DMS 273 treated with DMSO at 0.1 percent for 48 hours (cell line): ENCODE measurements around the gene CASP5.
"Not testable (repeated sequence)": the region's sequence is repeated elsewhere in the genome, so short reads cannot be mapped to it uniquely, and the experiment has no call there.

ENCODE experiments used
- DNase-seq: peaks from one replicate; lab custom pipeline; 2025; lab: John Stamatoyannopoulos, UW

The CASP5 gene

DNA sequence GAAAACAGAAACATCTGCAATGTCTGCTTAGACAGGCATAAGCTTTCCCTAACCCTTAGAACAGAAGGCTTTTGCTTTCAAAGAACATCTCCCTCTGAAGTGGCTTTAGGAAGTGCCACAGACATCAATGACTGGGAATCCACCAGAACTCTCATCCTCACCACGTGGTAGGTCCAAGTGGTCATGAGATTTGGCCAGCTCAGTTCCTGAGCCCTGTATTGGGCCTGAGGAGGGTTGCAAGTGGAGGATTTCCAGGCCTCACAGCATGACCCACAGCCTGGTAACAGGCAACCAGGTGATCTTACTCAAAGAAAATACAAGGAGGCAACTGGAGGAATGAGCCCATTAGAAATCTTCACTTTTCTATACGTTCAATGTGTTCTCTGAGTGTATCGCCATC lies 10.4 kb upstream of the CASP5 start:
- DNase-seq = no peak

DNA sequence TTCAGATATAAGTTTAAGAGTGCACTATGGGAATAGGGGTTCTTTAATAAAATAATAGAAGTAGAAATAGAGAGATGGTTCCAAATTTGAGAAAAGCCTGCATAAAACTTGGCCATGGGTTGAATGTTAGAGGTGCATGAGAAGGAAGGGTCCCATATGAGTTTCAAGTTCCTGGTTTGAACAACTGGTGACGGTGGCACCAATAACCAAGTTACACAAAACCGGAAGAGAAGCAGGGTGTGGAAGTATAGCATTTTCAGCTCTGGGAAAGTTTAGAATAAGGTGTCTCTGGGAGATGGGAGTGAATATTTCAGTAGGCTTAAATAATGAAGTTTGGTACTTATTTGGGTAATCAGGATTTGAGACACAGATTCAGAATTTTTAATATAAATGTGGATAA lies 9.5 kb upstream of the CASP5 start:
- DNase-seq = no peak

DNA sequence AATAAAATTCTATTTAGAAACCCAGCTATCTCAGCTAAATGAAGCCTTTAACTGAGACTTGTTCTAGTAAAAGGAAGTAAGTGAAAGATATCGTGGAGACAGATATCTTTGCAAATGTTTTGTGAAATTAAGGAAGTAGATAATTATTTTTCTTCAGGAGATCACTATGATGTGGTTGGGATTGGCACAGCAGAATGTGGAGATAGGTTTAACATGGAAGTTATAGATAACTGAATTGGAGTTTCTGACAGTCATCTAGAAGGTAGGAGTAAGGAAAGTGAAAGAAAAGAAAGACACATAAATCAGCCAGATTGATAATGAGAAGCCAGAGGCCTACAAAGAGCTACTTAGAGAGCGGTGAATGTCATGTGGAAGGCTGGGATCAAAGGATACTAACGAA lies 4.7 kb upstream of the CASP5 start:
- DNase-seq = no peak

DNA sequence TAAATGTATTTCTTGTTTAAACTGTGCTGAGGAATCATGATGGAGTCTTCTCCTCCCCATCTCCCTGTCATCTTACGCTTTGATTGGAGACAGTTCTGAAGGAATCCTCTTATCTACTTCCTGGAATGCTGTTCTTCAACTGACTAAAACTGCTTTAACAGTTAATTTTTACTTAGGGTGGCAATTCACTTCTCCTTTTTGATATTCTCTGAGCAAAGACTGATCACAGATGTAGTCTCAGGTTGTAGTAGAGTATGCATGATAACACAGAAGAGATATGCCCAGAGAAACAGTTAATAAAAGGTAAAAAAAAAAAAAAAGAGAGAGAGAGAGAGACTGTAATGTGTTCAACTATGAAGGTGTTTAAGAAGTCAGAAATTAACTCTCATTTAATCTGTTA lies 1.4 kb upstream of the CASP5 start:
- DNase-seq = no peak

DNA sequence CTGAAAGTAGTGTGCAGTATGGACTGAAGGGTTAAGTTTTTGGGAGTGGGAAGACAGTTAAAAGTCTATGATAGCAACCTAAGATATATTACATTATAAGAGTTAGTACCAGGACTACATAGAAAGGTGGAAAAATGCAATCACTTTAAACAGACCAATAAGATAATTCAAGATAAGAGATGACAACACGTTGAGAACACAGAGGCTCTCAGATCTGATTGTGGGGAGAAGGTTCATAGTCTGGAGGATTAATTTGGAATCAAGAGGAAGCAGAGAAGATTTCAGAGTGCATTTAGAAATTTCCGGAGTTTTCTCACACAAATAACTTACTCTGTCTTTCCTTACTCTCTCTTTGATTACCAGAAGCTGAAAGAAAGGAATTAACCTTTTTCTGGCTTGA lies 441 bp downstream of the CASP5 start:
- DNase-seq = no peak

DNA sequence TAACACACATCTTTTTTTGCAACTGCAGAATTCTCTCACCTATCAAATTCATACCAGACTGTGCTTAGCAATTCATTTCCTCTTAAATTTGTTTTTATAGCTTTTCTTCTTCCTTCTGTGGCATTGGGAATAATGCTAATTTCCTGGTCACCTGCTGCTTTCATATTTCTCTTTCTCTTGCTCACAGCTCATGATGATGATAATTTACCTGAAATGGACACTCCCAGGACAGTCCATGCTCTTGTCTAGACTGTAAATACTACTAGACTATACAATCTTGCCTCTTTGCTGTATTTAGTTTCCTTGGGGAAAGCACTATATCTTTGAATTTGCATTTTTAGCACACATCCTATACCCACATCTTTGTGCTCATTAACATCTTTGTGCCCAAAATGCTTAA lies 15.5 kb downstream of the CASP5 start:
- DNase-seq = no peak

DNA sequence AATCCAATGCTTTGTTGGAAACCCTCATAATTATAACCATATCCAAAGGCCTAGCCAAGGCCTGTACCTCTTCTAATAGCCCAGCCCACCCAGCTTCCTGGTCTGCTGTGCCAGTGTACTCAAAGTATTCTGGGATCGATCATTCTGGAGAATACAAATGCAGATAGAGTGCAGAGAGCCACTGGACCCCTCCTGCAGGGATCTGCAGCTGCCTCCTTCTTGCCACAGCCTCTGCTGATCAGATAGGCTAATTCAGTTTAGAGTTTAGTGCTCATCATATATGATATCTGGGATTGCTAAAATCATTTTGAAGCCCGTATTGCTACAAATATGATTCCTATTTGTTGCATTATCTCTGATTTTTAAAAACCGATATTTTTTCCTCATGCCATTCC lies 17.5 kb downstream of the CASP5 start:
- no peak for DNase-seq

DNA sequence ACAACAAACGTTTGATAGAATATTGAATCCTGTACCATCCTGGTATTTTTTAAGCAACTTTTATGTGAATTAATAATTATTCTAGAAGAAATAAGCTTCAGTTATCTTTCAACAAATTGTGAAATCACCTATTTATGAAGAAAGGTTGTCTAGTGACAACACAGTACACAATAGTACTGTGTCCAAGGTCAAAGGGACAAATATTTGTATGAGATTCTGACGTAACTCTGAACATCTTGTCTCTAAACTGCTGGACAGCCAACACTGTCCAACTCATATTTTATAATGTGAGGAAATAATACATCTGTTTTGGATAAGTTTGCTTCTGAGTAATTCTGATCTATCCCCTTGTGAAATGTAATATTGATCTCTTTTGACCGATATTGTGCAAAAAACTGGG lies 18.9 kb downstream of the CASP5 start:
- no peak for DNase-seq

DNA sequence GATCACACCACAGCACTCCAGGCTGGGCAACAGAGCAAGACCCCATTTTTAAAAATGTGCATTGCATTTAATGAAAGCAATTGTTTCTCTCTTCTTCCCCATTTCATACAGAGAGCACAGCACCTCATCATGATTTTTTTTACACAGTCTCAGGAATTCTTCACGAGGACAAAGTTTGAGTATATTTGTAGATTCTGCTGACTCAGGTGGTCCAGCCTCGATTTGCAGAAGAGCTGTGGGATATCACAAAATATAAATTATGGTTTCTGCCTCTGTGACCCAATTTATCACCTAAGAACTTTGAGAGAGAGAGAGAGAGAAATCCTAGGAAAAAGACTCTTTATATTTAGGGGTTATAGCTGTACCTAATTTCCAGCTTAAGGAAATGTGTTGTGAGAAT lies 19.8 kb downstream of the CASP5 start:
- no peak for DNase-seq

DNA sequence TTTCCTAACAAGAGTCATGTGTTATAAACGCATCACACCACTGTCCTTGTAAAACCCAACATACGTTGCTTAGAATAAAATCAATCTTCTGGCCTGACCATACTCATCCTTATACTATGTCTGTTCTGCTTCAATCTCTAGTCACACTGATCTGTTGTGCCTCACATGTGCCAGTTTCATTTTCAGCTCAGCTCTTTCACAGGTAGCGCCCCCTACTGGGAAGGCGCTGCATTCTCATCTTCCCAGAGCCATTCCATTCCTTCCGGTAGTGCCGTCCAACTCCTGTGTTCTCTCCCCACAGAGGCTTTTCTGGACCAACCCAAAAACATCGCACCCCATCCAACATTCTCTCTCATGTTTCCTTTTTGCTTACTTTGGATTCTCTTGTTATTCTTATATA lies 22.2 kb downstream of the CASP5 start:
- DNase-seq = no peak

DNA sequence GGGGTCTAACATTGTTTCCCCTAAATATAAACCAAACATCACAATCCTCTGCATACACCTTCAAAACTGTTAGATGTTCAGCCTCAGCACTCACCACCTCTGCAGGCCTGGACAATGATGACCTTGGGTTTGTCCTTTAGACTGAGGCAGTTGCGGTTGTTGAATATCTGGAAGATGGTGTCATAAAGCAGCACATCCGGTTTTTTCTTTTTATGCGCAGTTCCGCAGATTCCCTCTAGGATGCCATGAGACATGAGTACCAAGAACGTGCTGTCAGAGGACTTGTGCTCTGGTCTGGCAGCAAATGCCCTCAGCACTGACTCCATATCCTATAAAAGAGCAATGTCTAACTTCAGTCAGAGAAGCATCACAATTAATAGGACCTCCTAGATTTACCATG lies 22.8 kb downstream of the CASP5 start:
- DNase-seq = no peak

DNA sequence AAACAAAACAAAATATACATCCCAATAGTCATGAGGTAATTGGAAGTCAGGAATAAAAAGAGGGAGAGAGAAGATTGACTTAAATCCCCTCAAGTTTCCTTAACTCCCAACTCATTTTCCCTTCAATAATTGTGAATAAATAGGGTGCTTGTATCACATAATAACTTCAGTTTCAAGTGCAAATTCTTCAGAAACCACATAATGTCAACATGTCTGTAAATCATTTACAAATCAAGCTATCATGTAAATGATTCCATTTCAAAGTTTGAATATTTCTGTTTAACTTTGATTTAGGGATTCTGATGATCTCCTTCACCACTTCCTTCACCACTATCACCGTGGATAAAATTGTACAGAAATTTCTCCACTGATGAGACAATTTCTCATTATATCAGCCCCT lies 23.2 kb downstream of the CASP5 start:
- DNase-seq = no peak

DNA sequence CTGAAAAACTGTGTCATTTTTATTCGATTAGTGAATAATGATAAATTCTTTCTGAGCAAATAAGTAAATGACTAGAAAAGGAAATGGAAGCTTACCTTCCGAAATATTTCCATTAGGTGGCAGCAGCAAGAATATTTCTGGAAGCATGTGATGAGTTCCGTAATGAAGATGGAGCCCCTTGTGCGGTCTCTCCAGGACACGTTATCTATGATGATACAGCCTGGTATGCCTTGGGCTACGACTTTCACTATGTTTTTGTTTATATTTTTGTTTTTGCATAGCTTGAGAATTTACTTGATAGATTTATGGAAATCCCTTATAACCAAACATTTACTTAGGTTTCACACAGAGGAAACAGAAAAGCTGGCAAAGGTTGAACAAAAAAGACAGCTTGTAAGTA lies 25.7 kb downstream of the CASP5 start:
- no peak for DNase-seq

DNA sequence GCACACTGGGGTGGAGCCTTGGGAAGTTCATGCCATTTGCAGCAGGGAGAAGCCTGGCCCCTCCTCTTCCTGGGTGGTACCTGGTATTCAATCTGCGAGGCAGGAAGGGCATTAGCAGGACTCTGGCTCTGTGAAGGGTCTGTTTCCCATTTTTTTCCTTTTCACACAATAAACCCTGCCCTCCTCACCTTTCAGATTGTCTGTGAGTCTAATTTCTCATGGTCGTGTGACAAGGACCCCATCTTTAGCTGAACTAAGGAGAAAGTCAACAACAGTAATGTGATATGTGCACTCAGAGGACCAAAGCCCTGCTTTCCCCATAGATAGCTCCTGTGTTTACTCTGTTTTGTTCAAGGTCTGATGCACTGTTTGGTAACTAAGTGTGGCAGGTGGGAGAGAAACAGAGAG lies 28.0 kb downstream of the CASP5 start:
- DNase-seq = no peak

DNA sequence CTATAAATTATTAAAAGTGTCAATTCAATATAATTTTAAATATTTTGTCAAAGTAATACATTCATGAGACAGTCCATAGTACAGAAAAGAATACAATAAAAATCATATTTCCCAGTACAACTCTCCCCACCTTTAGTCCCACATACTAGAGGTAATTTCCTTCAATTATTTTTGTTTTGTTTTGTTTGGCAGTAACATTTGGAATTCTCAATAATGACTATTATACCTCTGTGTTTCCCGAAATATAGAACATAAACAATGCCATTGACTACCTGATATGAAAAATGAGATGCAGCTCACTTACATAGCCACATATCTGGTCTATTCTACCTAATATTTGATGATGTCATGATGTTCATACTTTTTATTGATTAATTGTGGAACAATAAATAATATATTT lies 30.2 kb downstream of the CASP5 start:
- DNase-seq = no peak

DNA sequence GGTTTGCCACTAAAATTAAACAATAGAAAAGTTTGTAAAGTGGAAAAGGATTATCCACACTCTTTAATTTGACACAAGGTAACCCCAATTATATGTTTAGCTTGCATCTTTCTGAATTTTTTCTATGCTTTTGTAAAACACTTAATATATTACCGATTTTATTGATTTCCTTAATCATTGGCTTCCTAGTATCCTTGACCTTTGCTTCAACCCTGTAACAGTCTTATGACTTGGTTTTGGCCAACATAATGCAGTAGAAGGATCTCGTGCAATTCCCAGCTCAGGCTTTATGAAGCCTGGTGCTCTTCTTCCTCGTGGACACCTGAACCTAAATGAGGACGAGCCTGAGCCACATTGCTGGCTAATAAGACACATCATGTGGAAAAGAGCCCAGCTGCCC lies 31.0 kb downstream of the CASP5 start:
- DNase-seq = no peak

DNA sequence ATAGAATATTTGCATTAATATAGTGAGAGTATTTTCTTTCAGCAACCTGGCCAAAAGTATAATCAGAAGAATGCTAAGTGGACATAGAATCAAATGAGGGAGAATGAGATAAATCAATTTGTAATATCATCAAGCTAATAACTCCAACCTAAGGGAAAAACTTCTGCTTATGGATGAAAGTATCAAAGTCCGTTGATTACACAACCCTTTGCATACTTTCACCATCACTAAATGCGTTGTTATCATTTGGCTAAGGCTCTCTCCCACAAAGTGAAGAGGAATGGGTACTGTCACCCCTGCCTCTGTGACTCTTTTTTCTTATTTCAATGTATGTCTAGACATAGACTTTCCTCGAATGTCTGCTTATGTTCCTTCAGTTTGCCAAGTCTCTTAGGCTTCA lies 38.2 kb downstream of the CASP5 start:
- no peak for DNase-seq

DNA sequence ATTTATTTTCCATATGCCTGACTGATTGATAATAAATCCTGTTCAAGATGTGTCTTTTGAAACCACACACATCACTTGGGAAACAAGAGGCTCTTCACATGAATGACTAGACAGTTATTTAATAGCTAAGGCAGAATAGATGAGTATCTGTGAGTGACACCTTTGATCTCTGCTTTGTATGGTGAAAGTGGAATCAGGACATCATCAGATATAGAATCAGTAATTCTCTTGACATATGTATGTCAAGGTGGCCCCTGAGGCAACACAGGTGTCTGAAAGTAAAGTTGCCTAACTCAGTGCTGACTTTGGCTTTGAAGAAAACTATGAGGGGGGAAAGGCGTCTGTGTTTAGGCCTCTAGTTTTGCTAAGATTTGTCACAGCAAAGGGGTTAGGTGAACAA lies 43.1 kb downstream of the CASP5 start:
- DNase-seq = no peak

DNA sequence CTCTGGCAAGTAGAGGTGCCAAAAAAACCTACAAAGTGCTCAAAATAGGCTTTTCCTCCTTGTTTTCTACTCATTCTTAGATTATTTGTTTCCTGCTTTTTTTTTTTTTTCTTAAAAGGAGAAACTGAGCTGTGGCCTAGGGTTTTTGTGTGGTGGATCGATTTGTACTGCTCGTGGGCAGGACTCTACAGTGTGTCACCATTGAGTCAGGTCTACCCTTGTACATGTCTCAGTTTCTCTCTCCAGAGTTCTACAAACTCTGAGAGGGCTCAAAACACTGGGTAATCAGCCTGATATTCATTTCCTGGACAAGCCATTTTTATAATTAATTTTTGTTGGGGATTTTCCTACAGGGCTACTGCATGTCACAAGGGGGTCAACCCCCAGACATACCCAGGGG lies 49.4 kb downstream of the CASP5 start:
- no peak for DNase-seq

DNA sequence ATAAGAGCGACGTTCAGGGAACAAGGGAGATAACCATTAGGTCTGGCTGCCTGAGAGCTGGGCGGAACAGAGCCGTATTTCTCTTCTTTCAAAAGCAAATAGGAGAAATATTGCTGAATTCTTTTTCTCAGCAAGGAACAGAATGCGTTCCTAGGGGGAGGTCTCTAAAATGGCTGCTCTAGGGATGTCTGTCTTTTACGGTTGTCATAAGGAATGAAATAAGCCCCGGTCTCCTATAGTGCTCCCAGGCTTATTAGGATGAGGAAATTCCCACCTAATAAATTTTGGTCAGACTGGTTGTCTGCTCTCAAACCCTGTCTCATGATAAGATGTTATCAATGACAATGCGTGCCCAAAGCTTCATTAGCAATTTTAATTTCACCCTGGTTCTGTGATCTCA lies 50.0 kb downstream of the CASP5 start:
- DNase-seq = not testable (repeated sequence)

DNA sequence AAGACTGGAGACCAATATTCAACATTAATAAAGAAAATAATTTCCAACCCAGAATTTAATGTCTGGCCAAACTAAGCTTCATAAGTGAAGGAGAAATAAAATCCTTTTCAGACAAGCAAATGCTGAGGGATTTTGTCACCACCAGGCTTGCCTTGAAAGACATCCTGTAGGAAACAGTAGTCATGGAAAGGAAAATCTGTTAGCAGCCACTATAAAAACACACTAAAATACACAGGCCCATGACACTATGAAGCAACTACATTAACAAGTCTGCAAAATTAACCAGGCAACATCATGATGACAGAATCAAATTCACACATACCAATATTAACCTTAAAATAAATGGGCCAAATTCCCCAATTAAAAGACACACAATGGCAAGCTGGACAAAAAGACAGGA lies 52.2 kb downstream of the CASP5 start:
- no peak for DNase-seq

DNA sequence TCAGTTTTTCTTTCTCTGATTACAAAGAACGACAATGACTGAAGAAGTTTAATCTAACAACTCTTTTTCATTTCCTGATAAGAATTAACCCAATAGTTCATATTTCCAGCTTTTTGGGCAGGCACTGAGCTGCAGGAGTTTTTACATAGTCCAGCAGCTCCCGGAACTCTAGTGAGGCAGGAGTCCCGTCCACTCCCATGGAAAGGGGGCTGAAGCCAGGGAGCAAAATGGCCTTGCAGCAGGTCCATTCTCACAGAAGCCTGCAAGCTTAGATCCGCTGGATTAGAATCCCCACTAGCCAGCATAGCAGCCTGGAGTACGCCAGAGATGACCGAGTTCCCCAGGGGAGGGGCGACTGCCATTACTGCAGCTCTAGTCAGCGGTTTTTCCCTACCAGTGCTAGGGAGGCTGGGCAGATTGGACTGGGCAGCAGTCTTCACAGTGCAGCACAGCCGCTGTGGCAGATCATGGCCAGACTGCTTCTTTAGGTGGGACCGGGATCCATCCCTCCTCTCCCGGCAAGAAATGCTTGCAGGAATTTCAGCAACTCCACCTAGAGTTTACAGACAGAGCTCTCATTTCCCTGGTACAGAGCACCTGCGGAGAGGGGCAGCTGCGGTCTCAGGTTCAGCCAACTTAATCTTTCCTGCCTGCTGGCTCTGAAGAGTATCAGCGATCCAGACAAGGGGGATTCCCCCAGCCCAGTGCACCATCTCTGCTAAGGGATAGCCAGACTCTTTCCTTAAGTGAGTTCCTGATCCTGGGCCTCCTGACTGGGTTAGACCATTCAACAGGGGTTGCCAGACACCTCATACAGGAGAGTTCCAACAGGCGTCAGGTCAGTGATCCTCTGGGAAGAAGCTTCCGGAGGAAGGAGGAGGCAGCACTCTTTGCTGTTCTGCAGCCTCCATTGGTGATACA lies 53.9 kb downstream of the CASP5 start:
- DNase-seq = no peak

DNA sequence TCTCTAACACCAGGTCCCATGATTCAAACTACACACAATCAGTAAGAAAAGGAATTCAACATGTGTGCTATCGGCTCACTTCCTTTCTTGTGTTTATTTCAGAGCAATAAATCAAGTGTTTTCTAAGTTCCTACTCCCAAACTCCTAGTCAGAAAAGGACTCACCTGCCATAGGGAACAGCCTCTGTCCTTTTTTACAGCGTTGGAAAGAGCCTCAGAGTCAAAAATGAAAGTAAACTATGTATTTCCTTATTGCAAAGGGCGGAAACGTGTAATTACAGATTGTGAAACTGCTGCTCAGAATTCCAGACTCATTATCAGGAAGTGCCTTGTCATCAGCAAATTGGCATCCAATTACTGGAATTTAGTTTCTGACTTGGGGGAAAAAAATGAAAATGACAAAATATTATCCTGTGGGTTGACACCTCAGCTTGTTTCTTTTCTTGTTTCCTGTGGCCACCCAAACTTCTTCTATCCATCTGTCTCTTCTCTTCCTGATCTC lies 54.6 kb downstream of the CASP5 start, which contains the start of gene CASP4:
TSS of gene CASP4 (minus strand) at position 220 of the 501 bp plus-strand sequence. CDS start at position 171, 49 bp downstream.
- DNase-seq = no peak
